Measurements from ENCODE around the gene ESD.

The ESD gene

GRCh38 chr13:46751811-46752635, 44.9 kb downstream of the ESD start:
- CTCF ChIA-PET: interaction anchor here (0.7 kb wide), 1 partner anchor 12 kb away, joined by 6 read pairs; no protein-coding TSS in a partner anchor

GRCh38 chr13:46749951-46750350, 47.0 kb downstream of the ESD start:
- Histone ChIP-seq H3K9me3 (ENCODE audit: control insufficient read depth, insufficient read depth, low read depth, low read length) (no peaks in the 10 kb centered on the region), H3K36me3 (ENCODE audit: control insufficient read depth in 2 of 2, insufficient read depth in 1 of 2, low read length in 2 of 2) (peaks cover 0 to 37% of the 10 kb centered on the region in 2 experiments; a peak in 2 of 3 replicates), H3K4me3 (ENCODE audit: low read depth, low read length) (no peak overlapping the region), H3K4me1 (ENCODE audit: control insufficient read depth, insufficient read depth, low read length) (no peaks in the 10 kb centered on the region), H3K27ac (ENCODE audit: extremely low read depth, low read depth, low read length) (no peak overlapping the region)
- ChIA-PET CTCF (no interaction called here), POLR2A (no interaction called here)
- no peak for TF ChIP-seq ZNF658 (tag by site-specific recombination; IDR thresholded peaks at IDR 0.05)
- TF ChIP-seq ZSCAN16 (tag by site-specific recombination; IDR thresholded peaks at IDR 0.05): no peak
- no peak for TF ChIP-seq ZNF707 (tag by site-specific recombination; IDR thresholded peaks at IDR 0.05)
- no peak for TF ChIP-seq OSR2 (tag by site-specific recombination; IDR thresholded peaks at IDR 0.05)
- no peak for TF ChIP-seq ZNF776 (tag by site-specific recombination; IDR thresholded peaks at IDR 0.05; ENCODE audit: borderline replicate concordance)
- TF ChIP-seq ZBTB11 (tag by site-specific recombination; conservative IDR thresholded peaks at IDR 0.05; ENCODE audit: low read depth): no peak
- TF ChIP-seq IKZF3 (tag by site-specific recombination; IDR thresholded peaks at IDR 0.05): no peak
- TF ChIP-seq ZNF404 (tag by site-specific recombination; IDR thresholded peaks at IDR 0.05): no peak
- no peak for TF ChIP-seq PRDM2 (tag by site-specific recombination; IDR thresholded peaks at IDR 0.05; ENCODE audit: borderline replicate concordance)
- TF ChIP-seq ZNF677 (tag by site-specific recombination; IDR thresholded peaks at IDR 0.05): no peak
- no peak for TF ChIP-seq ZBTB20 (tag by site-specific recombination; IDR thresholded peaks at IDR 0.05)
- TF ChIP-seq SCRT2 (tag by site-specific recombination; IDR thresholded peaks at IDR 0.05): no peak
- TF ChIP-seq OVOL3 (tag by site-specific recombination; IDR thresholded peaks at IDR 0.05): no peak

More at GRCh38 chr13:46751811-46752635, 44.9 kb downstream of the ESD start:
- peaks cover 0 to 29% of the 10 kb centered on the region in 2 experiments; a peak in 2 of 3 replicates for H3K36me3 ChIP-seq (ENCODE audit: control insufficient read depth in 2 of 2, insufficient read depth in 1 of 2, low read length in 2 of 2)
- POLR2A ChIA-PET: no interaction called here
- no peak overlapping the region for H3K4me3 ChIP-seq (ENCODE audit: low read depth, low read length)
- no peak overlapping the region for H3K27ac ChIP-seq (ENCODE audit: extremely low read depth, low read depth, low read length)
- H3K4me1 ChIP-seq (ENCODE audit: control insufficient read depth, insufficient read depth, low read length): no peaks in the 10 kb centered on the region
- H3K9me3 ChIP-seq (ENCODE audit: control insufficient read depth, insufficient read depth, low read depth, low read length): no peaks in the 10 kb centered on the region
- TF ChIP-seq ZNF555 (tag by site-specific recombination; conservative IDR thresholded peaks at IDR 0.05) (no peak), ZNF777 (tag by site-specific recombination; IDR thresholded peaks at IDR 0.05; ENCODE audit: borderline replicate concordance) (no peak), ZNF10 (tag by site-specific recombination; IDR thresholded peaks at IDR 0.05) (no peak), ZBTB26 (tag by site-specific recombination; optimal IDR thresholded peaks at IDR 0.05) (no peak), ZNF843 (tag by site-specific recombination; IDR thresholded peaks at IDR 0.05) (no peak), ZNF18 (tag by site-specific recombination; IDR thresholded peaks at IDR 0.05) (no peak), ZNF114 (tag by site-specific recombination; IDR thresholded peaks at IDR 0.05) (no peak), ZNF324 (tag by site-specific recombination; IDR thresholded peaks at IDR 0.05) (no peak)

Data from HEK293 (cell line).